Natural killer cell (primary cell): ENCODE data around the gene AKAP13. TPM values are rescaled to one million over a fixed set of nuclear protein-coding genes. Genes with fewer than 3 reads are reported as not detected.
A peak's percentile ranks its signal among the peaks of the same experiment; 100 is the strongest.

Experiments
- ATAC-seq, 3 donors: fragments of 150-1000 bp in 2 of 3; fragments of 200-7000 bp in 1 of 3; cut with Tn5 transposase; 1 replicate in 1 of 3; 2 replicates in 2 of 3; pipeline ENCODE4 v1.10.0; 2021; ENCODE audit warnings: mild to moderate bottlenecking in 2 of 3, moderate library complexity in 2 of 3
- DNase-seq, 2 donors: peaks; one replicate each; pipeline versions ENCODE4 v3.0.0 to v3.0.0-alpha.2; 2013 to 2021; ENCODE audit warnings: mixed read lengths in 1 of 2
- H3K27ac ChIP-seq: one replicate; pipeline ENCODE4 v1.5.1; 2013; ENCODE audit warnings: mild to moderate bottlenecking, low read length
- H3K27me3 ChIP-seq: one replicate; pipeline ENCODE4 v1.6.1; 2013; ENCODE audit warnings: low read length; ENCODE audit not compliant: control insufficient read depth, insufficient read depth
- H3K36me3 ChIP-seq: one replicate; pipeline ENCODE4 v1.6.1; 2013; ENCODE audit warnings: low read length; ENCODE audit not compliant: control insufficient read depth, insufficient read depth
- H3K4me1 ChIP-seq: one replicate; pipeline ENCODE4 v1.6.1; 2013; ENCODE audit warnings: low read length; ENCODE audit not compliant: control insufficient read depth, insufficient read depth
- H3K4me3 ChIP-seq: one replicate; pipeline ENCODE4 v1.5.1; 2013; ENCODE audit warnings: low read length
- H3K9me3 ChIP-seq: one replicate; pipeline ENCODE4 v1.6.1; 2013; ENCODE audit warnings: low read length; ENCODE audit not compliant: control insufficient read depth, insufficient read depth
- H3K27ac Mint-ChIP-seq, 2 donors: one replicate each; pipeline ENCODE4 v1.8.0; 2022; ENCODE audit warnings: mild to moderate bottlenecking in 2 of 2, mixed read lengths in 2 of 2, moderate library complexity in 1 of 2
- H3K27me3 Mint-ChIP-seq, 2 donors: one replicate each; pipeline ENCODE4 v1.8.0; 2022; ENCODE audit warnings: low read depth in 2 of 2, mixed read lengths in 2 of 2
- H3K36me3 Mint-ChIP-seq: one replicate; pipeline ENCODE4 v1.8.0; 2022; ENCODE audit warnings: mixed read lengths
- H3K4me1 Mint-ChIP-seq, 2 donors: one replicate each; pipeline ENCODE4 v1.8.0; 2022; ENCODE audit warnings: mixed read lengths in 2 of 2
- H3K4me3 Mint-ChIP-seq: one replicate; pipeline ENCODE4 v1.8.0; 2022; ENCODE audit warnings: mild to moderate bottlenecking, moderate library complexity, mixed read lengths
- H3K9me3 Mint-ChIP-seq, 2 donors: one replicate each; pipeline ENCODE4 v1.8.0; 2022; ENCODE audit warnings: mixed read lengths in 2 of 2
- WGBS: methylation state at CpG from one replicate; pipeline ENCODE4 v1.1.7; 2013; ENCODE audit warnings: missing lambda C conversion rate; ENCODE audit not compliant: insufficient coverage; 5-methylcytosine and 5-hydroxymethylcytosine counted together
- intact Hi-C: fragments of 100-400 bp; cut with micrococcal nuclease; formaldehyde crosslinking; loops from one replicate; pipeline ENCODE4 v1.14.2; 2022
- total RNA-seq, 4 donors: library from RNA; stranded (reverse); fragments of 120-200 nt in 1 of 4; gene quantifications; one replicate each; pipeline versions ENCODE4 v1.2.3 to v1.2.4, GENCODE V29; 2013 to 2022
- TF ChIP-seq, protein P1 (sequence below): fragments of 200-600 bp; IDR thresholded peaks from one replicate; pipeline ENCODE4 v1.8.0; 2022; ENCODE audit warnings: antibody characterized with exemption

Gene AKAP13
- total RNA-seq, 3 donors from 2014 or later (not counting 1 experiment from before 2014, with no cell fraction given) = 573 to 661 (median 647) TPM

- Mint-ChIP-seq H3K4me1 (peaks cover 20 to 38% of the 10 kb centered on the region in 2 donors), H3K9me3 (no peaks in the 10 kb centered on the region), H3K27ac (peak overlapping the region in 1 of 2 donors; percentile 59), H3K4me3 (no peak overlapping the region), H3K36me3 (no peaks in the 10 kb centered on the region), H3K27me3 (no peaks in the 10 kb centered on the region)
- Histone ChIP-seq H3K27me3 (no peaks in the 10 kb centered on the region), H3K36me3 (peaks cover 27% of the 10 kb centered on the region), H3K4me3 (no peak overlapping the region), H3K27ac (no peak overlapping the region), H3K4me1 (peaks cover 12% of the 10 kb centered on the region), H3K9me3 (no peaks in the 10 kb centered on the region)
- TF ChIP-seq, protein P1, sequence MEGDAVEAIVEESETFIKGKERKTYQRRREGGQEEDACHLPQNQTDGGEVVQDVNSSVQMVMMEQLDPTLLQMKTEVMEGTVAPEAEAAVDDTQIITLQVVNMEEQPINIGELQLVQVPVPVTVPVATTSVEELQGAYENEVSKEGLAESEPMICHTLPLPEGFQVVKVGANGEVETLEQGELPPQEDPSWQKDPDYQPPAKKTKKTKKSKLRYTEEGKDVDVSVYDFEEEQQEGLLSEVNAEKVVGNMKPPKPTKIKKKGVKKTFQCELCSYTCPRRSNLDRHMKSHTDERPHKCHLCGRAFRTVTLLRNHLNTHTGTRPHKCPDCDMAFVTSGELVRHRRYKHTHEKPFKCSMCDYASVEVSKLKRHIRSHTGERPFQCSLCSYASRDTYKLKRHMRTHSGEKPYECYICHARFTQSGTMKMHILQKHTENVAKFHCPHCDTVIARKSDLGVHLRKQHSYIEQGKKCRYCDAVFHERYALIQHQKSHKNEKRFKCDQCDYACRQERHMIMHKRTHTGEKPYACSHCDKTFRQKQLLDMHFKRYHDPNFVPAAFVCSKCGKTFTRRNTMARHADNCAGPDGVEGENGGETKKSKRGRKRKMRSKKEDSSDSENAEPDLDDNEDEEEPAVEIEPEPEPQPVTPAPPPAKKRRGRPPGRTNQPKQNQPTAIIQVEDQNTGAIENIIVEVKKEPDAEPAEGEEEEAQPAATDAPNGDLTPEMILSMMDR = no peak
- DNase-seq (peak in 1 of 2 donors; percentile 23), ATAC-seq (peak in 2 of 3 donors; percentile 26 to 52)
- intact Hi-C loops = no loop called here
- 49% methylated on average over 15 of the region's 15 CpGs for WGBS
Measured at GRCh38 chr15:85751291-85752123, 371.1 kb downstream of the AKAP13 start.

DNA sequence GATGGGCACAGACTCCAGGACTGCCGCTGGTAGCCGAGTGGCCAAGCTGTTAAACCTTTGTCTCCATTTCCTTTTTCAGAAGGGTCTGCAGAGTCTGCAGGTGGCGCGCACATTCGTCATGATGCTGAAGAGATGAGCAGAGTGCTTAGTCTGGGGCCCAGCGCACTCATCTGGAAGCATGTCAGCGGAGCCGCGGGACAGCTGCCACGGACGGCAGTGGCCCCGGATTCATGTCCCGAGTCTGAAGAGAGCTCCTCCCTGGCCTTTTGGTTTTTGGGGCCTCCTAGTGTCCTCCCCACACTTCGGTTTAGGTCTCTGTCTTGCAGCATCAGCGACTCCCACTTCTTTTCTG lies 371.7 kb downstream of the AKAP13 start:
- peaks cover 21% of the 10 kb centered on the region for H3K36me3 ChIP-seq
- H3K4me3 Mint-ChIP-seq = no peak overlapping the region
- intact Hi-C loops = no loop called here
- peaks cover 12% of the 10 kb centered on the region for H3K4me1 ChIP-seq
- 93% methylated on average over 15 of the region's 15 CpGs for WGBS
- H3K27ac Mint-ChIP-seq = peak overlapping the region in 1 of 2 donors; percentile 59
- no peak overlapping the region for H3K27ac ChIP-seq
- ATAC-seq (no peak), DNase-seq (no peak)
- no peaks in the 10 kb centered on the region for H3K9me3 Mint-ChIP-seq
- H3K4me1 Mint-ChIP-seq = peaks cover 20 to 38% of the 10 kb centered on the region in 2 donors
- TF ChIP-seq, protein P1 = no peak
- H3K36me3 Mint-ChIP-seq = no peaks in the 10 kb centered on the region
- H3K4me3 ChIP-seq = no peak overlapping the region
- no peaks in the 10 kb centered on the region for H3K27me3 Mint-ChIP-seq
- H3K9me3 ChIP-seq = no peaks in the 10 kb centered on the region
- H3K27me3 ChIP-seq = no peaks in the 10 kb centered on the region

DNA sequence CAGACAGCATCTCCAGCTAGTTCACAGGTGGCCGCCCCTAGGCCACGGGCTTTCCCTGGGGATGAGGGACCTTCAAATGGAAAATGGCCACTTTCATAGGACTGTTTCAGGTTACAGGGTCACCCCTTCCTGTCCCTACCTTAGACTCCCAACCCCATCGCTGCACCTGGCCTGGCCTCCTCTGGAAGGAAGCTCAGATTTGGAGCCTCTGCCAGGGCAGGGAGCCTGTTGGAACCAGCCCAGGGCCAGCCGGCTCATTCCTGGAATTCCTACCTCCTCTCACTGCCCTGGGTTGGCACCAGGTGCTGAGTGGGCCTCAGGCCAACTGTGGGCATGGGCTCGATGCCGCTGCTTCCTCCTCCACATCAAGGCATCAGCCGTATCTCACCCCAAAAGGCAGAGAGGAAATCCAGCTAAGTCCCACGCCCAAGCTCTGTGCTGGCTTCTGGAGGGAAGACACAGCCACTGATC lies 372.1 kb downstream of the AKAP13 start:
- Mint-ChIP-seq H3K9me3 (no peaks in the 10 kb centered on the region), H3K27ac (peak overlapping the region; percentile 29 to 41), H3K4me1 (peaks cover 20 to 38% of the 10 kb centered on the region in 2 donors), H3K36me3 (no peaks in the 10 kb centered on the region), H3K4me3 (no peak overlapping the region), H3K27me3 (no peaks in the 10 kb centered on the region)
- Histone ChIP-seq H3K4me1 (peaks cover 12% of the 10 kb centered on the region), H3K4me3 (no peak overlapping the region), H3K27ac (no peak overlapping the region), H3K9me3 (no peaks in the 10 kb centered on the region), H3K27me3 (no peaks in the 10 kb centered on the region), H3K36me3 (peaks cover 17% of the 10 kb centered on the region)
- ATAC-seq = no peak
- WGBS = 53% methylated on average over 8 of the region's 8 CpGs
- intact Hi-C loops = no loop called here
- DNase-seq = peak in 1 of 2 donors; percentile 21
- TF ChIP-seq, protein P1 = no peak
